GM13977 (cell line): ENCODE results near the gene SBSN.

Experiments used
- DNase-seq: peaks from one replicate; pipeline ENCODE4 v3.0.0; 2012; ENCODE audit warnings: low spot score
- in situ Hi-C: fragments of 300-500 bp; cut with MboI; formaldehyde crosslinking; loops from one replicate; pipeline ENCODE4 v1.12.0; 2022; ENCODE audit warnings: low sequenced_read_pairs, low pct_unique_long_range_greater_than_20kb, mixed read lengths, inconsistent platforms; ENCODE audit not compliant: unreplicated experiment
- TF ChIP-seq, protein P1 (sequence below): IDR thresholded peaks from 2 replicates; pipeline ENCODE4 v1.5.1; 2012; ENCODE audit warnings: mild to moderate bottlenecking, control low read depth; ENCODE audit not compliant: insufficient read depth; ENCODE audit errors: extremely low read depth, missing control alignments

The SBSN gene

DNA sequence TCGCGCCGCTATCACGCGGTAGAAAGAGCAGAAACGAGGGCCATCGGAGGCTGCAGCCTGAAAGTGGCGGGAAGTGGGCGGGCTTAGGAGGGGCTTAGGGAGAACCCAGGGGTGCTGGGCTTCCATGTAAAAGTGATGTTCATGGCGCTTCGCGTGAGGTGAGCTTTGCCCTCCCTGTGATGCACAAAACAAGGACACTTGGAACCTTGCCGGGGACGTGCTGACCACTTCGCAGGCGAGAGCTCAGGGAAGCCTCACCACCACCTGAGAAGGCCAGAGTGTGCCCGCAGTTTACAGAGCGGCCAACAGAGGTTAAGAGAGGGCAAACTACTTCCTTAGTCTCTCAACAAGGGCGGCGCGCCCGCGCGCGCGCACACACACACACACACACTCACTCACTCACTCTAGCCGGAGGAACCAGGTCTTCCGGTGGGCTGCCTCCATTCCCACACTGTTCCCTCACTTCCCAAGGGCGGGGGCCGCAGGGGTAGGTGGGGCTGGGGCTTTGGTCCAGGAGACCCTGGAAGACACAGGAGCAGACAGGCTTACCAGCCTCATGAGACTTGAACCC, 5.8 kb upstream of the SBSN start:
- no peak for DNase-seq
- TF ChIP-seq, protein P1, sequence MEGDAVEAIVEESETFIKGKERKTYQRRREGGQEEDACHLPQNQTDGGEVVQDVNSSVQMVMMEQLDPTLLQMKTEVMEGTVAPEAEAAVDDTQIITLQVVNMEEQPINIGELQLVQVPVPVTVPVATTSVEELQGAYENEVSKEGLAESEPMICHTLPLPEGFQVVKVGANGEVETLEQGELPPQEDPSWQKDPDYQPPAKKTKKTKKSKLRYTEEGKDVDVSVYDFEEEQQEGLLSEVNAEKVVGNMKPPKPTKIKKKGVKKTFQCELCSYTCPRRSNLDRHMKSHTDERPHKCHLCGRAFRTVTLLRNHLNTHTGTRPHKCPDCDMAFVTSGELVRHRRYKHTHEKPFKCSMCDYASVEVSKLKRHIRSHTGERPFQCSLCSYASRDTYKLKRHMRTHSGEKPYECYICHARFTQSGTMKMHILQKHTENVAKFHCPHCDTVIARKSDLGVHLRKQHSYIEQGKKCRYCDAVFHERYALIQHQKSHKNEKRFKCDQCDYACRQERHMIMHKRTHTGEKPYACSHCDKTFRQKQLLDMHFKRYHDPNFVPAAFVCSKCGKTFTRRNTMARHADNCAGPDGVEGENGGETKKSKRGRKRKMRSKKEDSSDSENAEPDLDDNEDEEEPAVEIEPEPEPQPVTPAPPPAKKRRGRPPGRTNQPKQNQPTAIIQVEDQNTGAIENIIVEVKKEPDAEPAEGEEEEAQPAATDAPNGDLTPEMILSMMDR = no peak
- in situ Hi-C loops = no loop called here

DNA sequence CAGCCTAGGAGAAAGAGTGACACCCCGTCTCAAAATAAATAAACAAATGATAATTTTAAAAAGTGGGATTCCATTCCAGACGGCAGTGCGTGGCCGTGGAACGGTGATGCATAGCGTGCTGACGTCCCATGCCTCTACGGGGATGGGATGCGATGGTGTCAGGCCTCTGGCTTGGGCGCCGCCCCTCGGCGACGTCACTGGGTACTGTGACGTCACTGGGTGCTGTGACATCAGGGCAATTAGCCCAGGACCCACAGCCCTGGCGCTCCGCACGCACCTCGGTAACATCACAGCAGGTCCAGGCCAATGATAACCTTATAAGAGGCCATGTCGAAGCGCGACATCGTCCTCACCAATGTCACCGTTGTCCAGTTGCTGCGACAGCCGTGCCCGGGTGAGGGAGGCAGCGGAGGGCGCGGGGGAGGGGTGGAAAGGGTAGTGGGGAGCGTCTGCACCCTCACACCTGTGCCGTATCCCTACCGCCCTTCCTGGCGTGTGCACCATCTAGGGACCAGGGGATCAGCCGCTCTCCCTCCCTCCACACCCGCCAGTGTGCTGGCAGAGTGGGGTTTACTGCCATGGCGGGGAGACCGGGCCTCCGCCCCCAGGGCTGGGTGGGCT, 5.2 kb upstream of the SBSN start, which contains the start of gene GAPDHS:
TSS of gene GAPDHS (plus strand) at position 256 of the 621 bp plus-strand sequence. CDS start at position 328, 72 bp downstream.
- DNase-seq = no peak
- in situ Hi-C loops = no loop called here
- TF ChIP-seq, protein P1 = no peak

DNA sequence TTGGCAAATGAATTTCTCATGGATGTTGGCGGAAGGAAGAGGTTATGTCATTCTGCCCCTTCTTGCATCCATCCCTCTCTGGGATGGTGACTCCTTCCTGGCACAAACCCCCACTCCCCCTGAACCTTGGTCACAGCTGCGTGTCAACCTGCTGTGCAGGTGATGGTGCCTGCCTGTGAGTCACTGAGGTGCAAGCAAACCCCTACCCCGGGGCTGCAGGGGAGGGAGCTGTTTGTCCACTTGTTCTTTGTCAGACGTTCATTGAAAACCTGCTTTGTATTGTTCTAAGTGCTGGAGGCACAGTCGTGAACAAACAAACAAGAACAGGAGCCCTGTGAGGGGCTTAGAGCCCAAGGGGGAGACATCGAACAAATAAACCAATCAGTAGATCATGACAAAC, 3.2 kb upstream of the SBSN start:
- no peak for DNase-seq
- TF ChIP-seq, protein P1 = no peak
- in situ Hi-C loops = no loop called here

DNA sequence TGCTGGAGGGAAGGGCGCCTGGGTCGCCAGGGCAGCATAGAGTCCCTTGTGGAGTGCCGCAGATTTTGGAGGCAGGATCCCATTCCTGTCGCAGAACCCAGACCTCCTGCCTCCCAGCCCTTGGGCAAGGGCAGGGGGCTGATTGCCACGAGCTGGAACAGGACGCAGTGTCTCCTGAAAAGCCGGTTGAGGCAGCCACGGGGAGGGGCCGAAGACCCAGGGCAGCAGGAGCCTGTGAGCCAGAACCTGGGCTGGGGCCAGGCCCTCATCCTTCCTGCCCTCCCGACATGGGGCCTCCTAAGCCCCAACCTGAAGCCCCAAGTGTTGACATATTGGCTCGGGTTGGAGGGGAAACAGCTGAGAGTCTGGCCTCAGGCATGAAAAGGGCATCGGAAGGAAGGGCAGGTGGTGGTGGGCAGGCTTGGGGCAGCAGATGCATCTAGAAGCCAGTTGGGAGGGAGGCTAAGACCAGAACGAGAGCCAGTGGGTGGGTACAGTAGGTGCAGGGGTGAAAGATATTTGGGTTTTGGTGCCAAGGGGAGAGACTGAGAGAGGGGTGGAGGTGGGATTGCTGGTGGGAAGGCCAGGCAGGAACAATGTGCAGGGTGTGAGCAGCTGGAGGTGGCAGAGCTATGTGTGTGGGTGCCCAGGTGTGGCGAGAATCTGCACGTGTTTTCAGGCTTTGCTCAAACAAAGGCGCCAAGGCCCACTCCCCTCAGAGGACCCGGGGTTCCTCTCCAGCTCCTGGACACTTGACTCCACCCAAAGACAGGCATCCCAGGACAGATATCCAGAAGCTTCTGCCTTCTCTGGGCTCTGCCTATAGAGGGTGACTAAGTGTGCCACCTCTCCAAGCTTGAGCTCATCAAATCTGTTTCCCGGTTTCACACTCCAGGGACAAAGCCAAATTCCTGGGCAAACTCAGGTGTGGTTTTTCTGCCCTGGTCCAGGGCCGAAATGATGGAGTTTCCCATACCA, 1.4 kb upstream of the SBSN start:
- no peak for DNase-seq
- in situ Hi-C loops = no loop called here
- TF ChIP-seq, protein P1 = no peak

DNA sequence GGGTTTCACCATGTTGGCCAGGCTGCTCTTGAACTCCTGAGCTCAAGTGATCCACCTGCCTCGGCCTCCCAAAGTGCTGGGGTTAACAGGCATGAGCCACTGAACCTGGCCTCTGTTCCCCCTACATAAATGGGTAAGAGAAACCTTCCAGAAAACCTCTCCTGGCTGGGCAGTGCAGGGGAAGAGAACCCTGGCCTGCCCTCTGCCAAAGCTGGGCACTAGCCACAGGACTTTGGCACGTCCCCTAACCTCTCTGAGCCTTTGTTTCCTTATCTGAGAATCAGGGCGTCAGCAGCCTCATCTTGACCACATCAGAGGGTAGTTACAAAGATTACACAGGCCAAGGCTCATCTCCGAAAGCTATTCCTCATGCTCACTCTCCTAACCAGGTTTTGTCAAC, 2.2 kb downstream of the SBSN start:
- no peak for DNase-seq
- in situ Hi-C loops = no loop called here
- TF ChIP-seq, protein P1 = no peak

DNA sequence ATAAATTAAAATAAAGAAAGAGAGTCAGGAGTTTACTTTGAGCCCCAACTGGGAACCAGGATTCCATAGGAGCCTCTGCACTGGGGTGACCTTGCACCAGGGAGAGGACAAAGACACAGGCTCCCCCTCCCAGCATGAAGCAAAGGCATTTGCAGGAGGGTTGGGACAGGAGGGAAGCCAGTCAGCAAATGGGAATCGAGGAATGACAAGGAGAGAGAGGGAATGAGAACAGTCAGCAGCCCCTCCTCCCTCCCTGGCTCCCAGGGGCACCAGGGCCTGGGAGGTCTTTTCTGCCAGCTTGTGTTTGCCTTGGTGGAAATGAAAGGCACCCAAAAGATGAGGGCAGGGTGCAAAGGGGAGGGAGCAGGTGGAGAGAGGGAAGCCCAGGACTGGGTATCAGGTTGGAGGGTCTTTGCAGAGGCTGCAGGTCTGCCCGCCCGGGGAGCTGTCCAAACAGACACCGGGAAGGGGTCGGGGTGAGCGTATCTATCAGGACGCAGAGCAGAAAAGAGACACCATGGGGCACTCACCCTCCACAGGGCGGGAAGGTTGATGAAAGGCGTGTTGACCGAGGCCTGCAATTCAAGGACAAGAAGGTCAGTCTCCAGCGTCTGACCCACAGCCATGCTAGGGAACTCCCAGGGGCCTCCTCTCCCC, 3.8 kb downstream of the SBSN start:
- TF ChIP-seq, protein P1 = no peak

More for the DNA sequence above, 3.8 kb downstream of the SBSN start:
- DNase-seq = no peak
- in situ Hi-C loops = no loop called here
